HS-5 (cell line): ENCODE measurements around the gene SLC35B3.
"Not testable (repeated sequence)": the region's sequence is repeated elsewhere in the genome, so short reads cannot be mapped to it uniquely, and the experiment has no call there.

Source experiments
- DNase-seq: peaks from one replicate; pipeline ENCODE4 v3.0.0-alpha.2; 2012; ENCODE audit warnings: low read depth

The SLC35B3 gene

GRCh38 chr6:8435093-8435844 is at the start of gene SLC35B3:
SLC35B3 (minus strand) TSS chr6:8435545.
- DNase-seq, result peak; percentile 54

- DNase-seq, result no peak
These were observed 48.3 kb upstream of the SLC35B3 start for GRCh38 chr6:8483650-8484049.

- DNase-seq, result peak; percentile 2
These were observed 46.4 kb upstream of the SLC35B3 start for GRCh38 chr6:8481727-8482126.

- DNase-seq, result no peak
These were observed 43.1 kb upstream of the SLC35B3 start for GRCh38 chr6:8478418-8478817.

- DNase-seq, result no peak
These were observed 41.3 kb upstream of the SLC35B3 start for GRCh38 chr6:8476656-8477055.

GRCh38 chr6:8468552-8469356 is 33.4 kb upstream of the SLC35B3 start:
- no peak for DNase-seq

GRCh38 chr6:8462694-8463093 is 27.3 kb upstream of the SLC35B3 start:
- no peak for DNase-seq

GRCh38 chr6:8462169-8462568 is 26.8 kb upstream of the SLC35B3 start:
- DNase-seq, result no peak

GRCh38 chr6:8446391-8446790 is 11.0 kb upstream of the SLC35B3 start:
- DNase-seq, result no peak

- not testable (repeated sequence) for DNase-seq
These were observed 10.6 kb upstream of the SLC35B3 start for GRCh38 chr6:8445930-8446329.

- no peak for DNase-seq
These were observed 6.8 kb upstream of the SLC35B3 start for GRCh38 chr6:8442150-8442549.

GRCh38 chr6:8441452-8441851 is 6.1 kb upstream of the SLC35B3 start:
- no peak for DNase-seq

- no peak for DNase-seq
These were observed 4.4 kb upstream of the SLC35B3 start for GRCh38 chr6:8439601-8440268.

GRCh38 chr6:8437813-8438212 is 2.5 kb upstream of the SLC35B3 start:
- DNase-seq, result no peak

- DNase-seq, result no peak
These were observed 1.6 kb upstream of the SLC35B3 start for GRCh38 chr6:8436966-8437365.

- peak; percentile 22 for DNase-seq
These were observed 462 bp upstream of the SLC35B3 start for GRCh38 chr6:8435845-8436168.

GRCh38 chr6:8434727-8435092 is 635 bp downstream of the SLC35B3 start:
- no peak for DNase-seq

GRCh38 chr6:8432614-8433013 is 2.7 kb downstream of the SLC35B3 start:
- no peak for DNase-seq

GRCh38 chr6:8429821-8430220 is 5.5 kb downstream of the SLC35B3 start:
- DNase-seq, result no peak

GRCh38 chr6:8426544-8426943 is 8.8 kb downstream of the SLC35B3 start:
- DNase-seq, result not testable (repeated sequence)

- DNase-seq, result no peak
These were observed 15.2 kb downstream of the SLC35B3 start for GRCh38 chr6:8420031-8420588.

GRCh38 chr6:8415913-8416312 is 19.4 kb downstream of the SLC35B3 start:
- DNase-seq, result no peak

- DNase-seq, result no peak
These were observed 20.1 kb downstream of the SLC35B3 start for GRCh38 chr6:8415280-8415679.
